Muscle of leg (tissue), 11 donors: ENCODE data around the gene GOT2. TPM values are rescaled to one million over a fixed set of nuclear protein-coding genes. Genes with fewer than 3 reads are reported as not detected.
"Not testable (repeated sequence)": the region's sequence is repeated elsewhere in the genome, so short reads cannot be mapped to it uniquely, and the experiment has no call there.

Experiments
- DNase-seq: peaks from one replicate; pipeline ENCODE4 v3.0.0; 2013
- H3K27ac ChIP-seq: one replicate; pipeline ENCODE4 v1.5.1; 2013; ENCODE audit warnings: mild to moderate bottlenecking, low read length, control low read depth
- H3K27me3 ChIP-seq: one replicate; pipeline ENCODE4 v1.6.1; 2013; ENCODE audit warnings: low read length; ENCODE audit not compliant: control insufficient read depth, insufficient read depth
- H3K36me3 ChIP-seq: one replicate; pipeline ENCODE4 v1.6.1; 2013; ENCODE audit warnings: low read length; ENCODE audit not compliant: control insufficient read depth, insufficient read depth
- H3K4me1 ChIP-seq: one replicate; pipeline ENCODE4 v1.6.1; 2013; ENCODE audit warnings: low read length; ENCODE audit not compliant: control insufficient read depth, insufficient read depth
- H3K4me3 ChIP-seq: one replicate; pipeline ENCODE4 v1.5.1; 2013; ENCODE audit warnings: low read length, control low read depth
- H3K9me3 ChIP-seq: replicated peaks from 2 replicates; pipeline ENCODE4 v1.6.1; 2013; ENCODE audit warnings: low read depth, low read length; ENCODE audit not compliant: control insufficient read depth
- WGBS: methylation state at CpG from one replicate; pipeline ENCODE4 v1.1.5; 2013; ENCODE audit warnings: missing lambda C conversion rate; ENCODE audit not compliant: insufficient coverage; 5-methylcytosine and 5-hydroxymethylcytosine counted together
- polyA plus RNA-seq, 8 donors: library from polyadenylated mRNA; unstranded; fragments of 120-200 nt; gene quantifications; one replicate each; pipeline versions ENCODE4 v1.2.1 to v1.2.3, GENCODE V29; 2013; ENCODE audit warnings: inconsistent platforms in 1 of 8, low replicate concordance in 1 of 8; ENCODE audit not compliant: insufficient read length in 8 of 8, insufficient read depth in 1 of 8
- total RNA-seq: library from RNA; stranded (reverse); fragments of 120-200 nt; gene quantifications from one replicate; pipeline ENCODE4 v1.2.4, GENCODE V29; 2013

Gene GOT2
- total and polyA plus RNA-seq, 9 donors = 33.5 to 56.1 (median 53.4) TPM

DNA sequence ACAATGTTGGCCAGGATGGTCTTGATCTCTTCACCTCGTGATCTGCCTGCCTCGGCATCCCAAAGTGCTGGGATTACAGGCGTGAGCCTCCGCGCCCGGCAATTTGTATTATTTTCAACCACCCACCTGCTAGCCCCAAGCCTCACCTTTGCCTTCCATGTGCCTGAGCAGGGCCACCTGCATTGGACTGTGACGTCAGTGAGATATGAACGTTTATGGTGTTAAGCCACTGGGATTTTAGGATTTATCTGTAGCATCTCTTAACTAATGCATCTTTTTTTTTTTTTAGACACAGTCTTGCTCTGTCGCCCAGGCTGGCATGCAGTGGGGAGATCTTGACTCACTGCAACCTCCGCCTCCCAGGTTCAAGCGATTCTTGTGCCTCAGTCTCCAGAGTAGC, 74.2 kb downstream of the GOT2 start:
- not testable (repeated sequence) for H3K36me3 ChIP-seq, H3K4me3 ChIP-seq, H3K27me3 ChIP-seq, H3K27ac ChIP-seq, DNase-seq, H3K4me1 ChIP-seq, H3K9me3 ChIP-seq
- 87% methylated on average over 3 of the region's 11 CpGs for WGBS

- no peak for DNase-seq
- Histone ChIP-seq H3K27ac (no peak overlapping the region), H3K36me3 (no peaks in the 10 kb centered on the region), H3K4me1 (no peaks in the 10 kb centered on the region), H3K27me3 (no peaks in the 10 kb centered on the region), H3K4me3 (no peak overlapping the region), H3K9me3 (no peaks in the 10 kb centered on the region)
- no CpG with 5 or more reads among the region's 3 CpGs for WGBS
Observed at GRCh38 chr16:58658796-58659211, 75.3 kb downstream of the GOT2 start.

Other genes with a start within 250 kb of the GOT2 start
- 8.5 TPM for gene NDRG4, start 234.2 kb downstream of the GOT2 start, total RNA-seq
- gene NDRG4, start 234.2 kb downstream of the GOT2 start, polyA plus RNA-seq = 10 to 100 TPM; 12.2 to 24.6 (median 17.5) TPM
- gene SETD6, start 218.8 kb downstream of the GOT2 start, total RNA-seq = 12.0 TPM
- 10 to 100 TPM; 11.5 to 21.0 (median 14.9) TPM for gene SETD6, start 218.8 kb downstream of the GOT2 start, polyA plus RNA-seq
- gene CNOT1, start 104.5 kb downstream of the GOT2 start, total RNA-seq = 85.1 TPM
- 100 to 1,000 TPM in 4 of 8 donors, 10 to 100 TPM in 4; 87.8 to 121 (median 100) TPM for gene CNOT1, start 104.5 kb downstream of the GOT2 start, polyA plus RNA-seq
- 5.8 TPM for gene SLC38A7, start 49.5 kb downstream of the GOT2 start, total RNA-seq
- gene SLC38A7, start 49.5 kb downstream of the GOT2 start, polyA plus RNA-seq = 10 to 100 TPM in 1 of 8 donors, 1 to 10 TPM in 7; 6.3 to 10.1 (median 8.0) TPM